ENCODE results near the gene ZBTB6. TPM values are rescaled to one million over a fixed set of nuclear protein-coding genes. Genes with fewer than 3 reads are reported as not detected.

ZBTB6 gene
- total RNA-seq, 1 donor from 2014 or later: 8.7 TPM

Other genes starting within 250 kb of the ZBTB6 start
- not detected in 2 replicates for gene OR1L3, start 238.2 kb downstream of the ZBTB6 start, total RNA-seq (ENCODE audit: low replicate concordance)
- gene OR1L4, start 189.3 kb downstream of the ZBTB6 start, total RNA-seq (ENCODE audit: low replicate concordance): not detected in 2 replicates
- gene OR1L6, start 171.0 kb downstream of the ZBTB6 start, total RNA-seq (ENCODE audit: low replicate concordance): not detected in 2 replicates
- not detected in 2 replicates for gene OR5C1, start 124.4 kb downstream of the ZBTB6 start, total RNA-seq (ENCODE audit: low replicate concordance)
- not detected in 2 replicates for gene OR1K1, start 113.2 kb downstream of the ZBTB6 start, total RNA-seq (ENCODE audit: low replicate concordance)
- 18.5 and 21.3 TPM in 2 replicates for gene PDCL, start 84.7 kb downstream of the ZBTB6 start, total RNA-seq (ENCODE audit: low replicate concordance)
- 57.7 TPM in 2 replicates for gene RC3H2, start 8.0 kb downstream of the ZBTB6 start, total RNA-seq (ENCODE audit: low replicate concordance)
- 7.0 and 11.3 TPM in 2 replicates for gene ZBTB26, start 18.2 kb upstream of the ZBTB6 start, total RNA-seq (ENCODE audit: low replicate concordance)
- 68.4 and 72.7 TPM in 2 replicates for gene RABGAP1, start 27.7 kb upstream of the ZBTB6 start, total RNA-seq (ENCODE audit: low replicate concordance)
- 0.46 and 1.1 TPM in 2 replicates for gene GPR21, start 120.3 kb upstream of the ZBTB6 start, total RNA-seq (ENCODE audit: low replicate concordance)

All from type B pancreatic cell (in vitro differentiated cells).